HEK293 (cell line): ENCODE measurements around the gene ZNF664.

Experiments used
- CTCF ChIA-PET: fragments of 350-600 bp; formaldehyde crosslinking; extraction: SDS; loops from one replicate; lab custom pipeline; 2021; ENCODE audit warnings: antibody characterized with exemption; lab: Yijun Ruan, JAX
- POLR2A ChIA-PET: fragments of 300-600 bp; formaldehyde crosslinking; extraction: SDS; loops from one replicate; lab custom pipeline; 2020; ENCODE audit warnings: antibody characterized with exemption, inconsistent platforms; lab: Yijun Ruan, JAX
- H3K27ac ChIP-seq: fragments of 200-500 bp; sonication (Bioruptor generic); 2 replicates; pipeline ENCODE4 v1.5.1; 2014; ENCODE audit warnings: low read depth, low read length, control low read depth, inconsistent platforms; ENCODE audit errors: extremely low read depth
- H3K36me3 ChIP-seq, 2 experiments: fragments of 200-500 bp in 1 of 2; sonication (Bioruptor generic) in 1 of 2; 1 replicate in 1 of 2; 2 replicates in 1 of 2; pipeline ENCODE4 v1.5.1; 2014 to 2017; ENCODE audit warnings: inconsistent platforms in 2 of 2, low read length in 2 of 2; ENCODE audit not compliant: control insufficient read depth in 2 of 2, insufficient read depth in 1 of 2
- H3K4me1 ChIP-seq: fragments of 200-500 bp; sonication (Bioruptor generic); 2 replicates; pipeline ENCODE4 v1.5.1; 2014; ENCODE audit warnings: mild to moderate bottlenecking, low read length, inconsistent platforms; ENCODE audit not compliant: control insufficient read depth, insufficient read depth
- H3K4me3 ChIP-seq: 2 replicates; pipeline ENCODE4 v1.5.1; 2011; ENCODE audit warnings: low read depth, mild to moderate bottlenecking, control low read depth, low read length, moderate library complexity
- H3K9me3 ChIP-seq: fragments of 200-500 bp; sonication (Bioruptor generic); 2 replicates; pipeline ENCODE4 v1.5.1; 2014; ENCODE audit warnings: low read depth, low read length, inconsistent platforms; ENCODE audit not compliant: control insufficient read depth, insufficient read depth
- BCL11B ChIP-seq: fragments of 450-650 bp; formaldehyde crosslinking; IDR thresholded peaks from 2 replicates; pipeline ENCODE4 v1.5.1; 2016; ENCODE audit warnings: low read depth, missing biosample characterization, missing genetic modification characterization
- EGR2 ChIP-seq: fragments of 450-650 bp; formaldehyde crosslinking; IDR thresholded peaks from 2 replicates; pipeline ENCODE4 v1.5.1; 2016; ENCODE audit warnings: low read depth, missing biosample characterization, missing genetic modification characterization
- MZF1 ChIP-seq: fragments of 450-650 bp; formaldehyde crosslinking; IDR thresholded peaks from 2 replicates; pipeline ENCODE4 v1.5.1; 2017; ENCODE audit warnings: missing biosample characterization, missing genetic modification characterization, borderline replicate concordance
- SP2 ChIP-seq: fragments of 450-650 bp; formaldehyde crosslinking; IDR thresholded peaks from 2 replicates; pipeline ENCODE4 v1.5.1; 2016; ENCODE audit warnings: missing biosample characterization, missing genetic modification characterization
- TRIM28 ChIP-seq: IDR thresholded peaks from 2 replicates; pipeline ENCODE4 v1.6.1; 2011; ENCODE audit warnings: low read length, control low read depth, borderline replicate concordance
- YY1 ChIP-seq: fragments of 450-650 bp; formaldehyde crosslinking; IDR thresholded peaks from 2 replicates; pipeline ENCODE4 v1.5.1; 2018; ENCODE audit warnings: missing biosample characterization, missing genetic modification characterization
- ZBTB21 ChIP-seq: fragments of 450-650 bp; formaldehyde crosslinking; IDR thresholded peaks from 2 replicates; pipeline ENCODE4 v1.5.1; 2017; ENCODE audit warnings: missing biosample characterization, missing genetic modification characterization
- ZFHX2 ChIP-seq: fragments of 450-650 bp; formaldehyde crosslinking; conservative IDR thresholded peaks from 2 replicates; pipeline ENCODE4 v1.5.1; 2016; ENCODE audit warnings: missing biosample characterization, missing genetic modification characterization
- ZNF114 ChIP-seq: fragments of 450-650 bp; formaldehyde crosslinking; IDR thresholded peaks from 2 replicates; pipeline ENCODE4 v1.5.0; 2017; ENCODE audit warnings: missing biosample characterization, missing genetic modification characterization
- ZNF132 ChIP-seq: fragments of 450-650 bp; formaldehyde crosslinking; IDR thresholded peaks from 2 replicates; pipeline ENCODE4 v1.5.1; 2017; ENCODE audit warnings: missing biosample characterization, missing genetic modification characterization, borderline replicate concordance
- ZNF214 ChIP-seq: fragments of 450-650 bp; formaldehyde crosslinking; IDR thresholded peaks from 2 replicates; pipeline ENCODE4 v1.5.1; 2017; ENCODE audit warnings: missing biosample characterization, mild to moderate bottlenecking, missing genetic modification characterization, borderline replicate concordance
- ZNF37A ChIP-seq: fragments of 450-650 bp; IDR thresholded peaks from 2 replicates; pipeline ENCODE4 v1.5.1; 2018; ENCODE audit warnings: missing biosample characterization, missing genetic modification characterization
- ZNF701 ChIP-seq: fragments of 450-650 bp; formaldehyde crosslinking; IDR thresholded peaks from 2 replicates; pipeline ENCODE4 v1.5.1; 2016; ENCODE audit warnings: missing biosample characterization, missing genetic modification characterization
- ZSCAN23 ChIP-seq: fragments of 450-650 bp; formaldehyde crosslinking; IDR thresholded peaks from 2 replicates; pipeline ENCODE4 v1.5.1; 2016; ENCODE audit warnings: missing biosample characterization, missing genetic modification characterization
- TF ChIP-seq, protein P1 (sequence below): fragments of 450-650 bp; formaldehyde crosslinking; IDR thresholded peaks from 2 replicates; pipeline ENCODE4 v1.5.1; 2017; ENCODE audit warnings: missing biosample characterization, missing genetic modification characterization
- TF ChIP-seq, protein P2 (sequence below): fragments of 450-650 bp; formaldehyde crosslinking; optimal IDR thresholded peaks from 2 replicates; pipeline ENCODE3; 2016; ENCODE audit warnings: missing biosample characterization, mild to moderate bottlenecking, missing genetic modification characterization
- TF ChIP-seq, protein P3 (sequence below): fragments of 450-650 bp; formaldehyde crosslinking; IDR thresholded peaks from 2 replicates; pipeline ENCODE4 v1.5.1; 2016; ENCODE audit warnings: missing biosample characterization, missing genetic modification characterization
- TF ChIP-seq, protein P4 (sequence below): fragments of 450-650 bp; formaldehyde crosslinking; IDR thresholded peaks from 2 replicates; pipeline ENCODE4 v1.5.1; 2017; ENCODE audit warnings: missing biosample characterization, mild to moderate bottlenecking, missing genetic modification characterization, moderate library complexity
- TF ChIP-seq, protein P5 (sequence below): fragments of 450-650 bp; formaldehyde crosslinking; IDR thresholded peaks from 2 replicates; pipeline ENCODE4 v1.5.1; 2016; ENCODE audit warnings: missing biosample characterization, missing genetic modification characterization
- TF ChIP-seq, protein P6 (sequence below): fragments of 450-650 bp; formaldehyde crosslinking; IDR thresholded peaks from 2 replicates; pipeline ENCODE4 v1.5.1; 2016; ENCODE audit warnings: missing biosample characterization, missing genetic modification characterization
- TF ChIP-seq, protein P7 (sequence below): fragments of 450-650 bp; formaldehyde crosslinking; IDR thresholded peaks from 2 replicates; pipeline ENCODE4 v1.5.1; 2016; ENCODE audit warnings: missing biosample characterization, missing genetic modification characterization

Gene ZNF664

DNA sequence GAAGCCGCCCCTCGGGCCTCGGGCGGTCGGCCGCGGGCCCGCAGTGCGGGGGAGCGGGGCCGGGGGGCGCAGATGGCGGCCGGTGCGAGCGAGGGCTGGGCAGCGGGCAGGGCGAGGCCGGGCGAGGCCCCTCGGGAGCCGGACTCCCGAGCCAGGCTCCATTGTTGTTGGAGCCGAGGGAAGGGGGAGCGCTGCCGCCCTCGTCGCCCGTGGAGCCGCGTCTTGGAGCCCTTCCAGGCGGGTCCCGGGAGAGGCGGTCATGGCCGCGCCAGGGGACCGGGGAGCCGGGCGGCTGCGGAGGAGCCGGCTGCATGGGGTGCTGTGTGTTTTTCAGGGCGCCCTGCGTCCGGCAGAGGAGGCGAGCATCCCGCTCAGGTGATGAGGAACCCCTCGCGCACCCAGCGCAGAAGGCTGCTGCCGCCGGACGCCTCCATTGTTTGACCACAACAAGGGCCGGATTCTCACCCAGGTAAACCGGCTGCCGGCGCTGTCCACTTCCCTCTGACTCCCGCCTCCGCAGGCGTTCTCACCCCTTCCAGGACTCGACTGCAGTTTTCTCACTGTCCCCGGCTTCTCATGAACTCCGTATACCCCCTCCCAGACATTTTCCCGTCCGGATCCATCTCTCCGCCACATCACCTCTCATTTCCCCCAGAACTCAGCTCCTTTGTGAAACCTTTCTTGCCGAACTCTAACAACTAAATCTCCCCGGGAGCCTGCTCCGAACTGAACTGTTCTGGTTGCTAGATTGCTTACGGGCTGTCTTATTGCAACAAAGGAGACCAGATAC, 732 bp downstream of the ZNF664 start (continued):
- TF ChIP-seq, protein P1, sequence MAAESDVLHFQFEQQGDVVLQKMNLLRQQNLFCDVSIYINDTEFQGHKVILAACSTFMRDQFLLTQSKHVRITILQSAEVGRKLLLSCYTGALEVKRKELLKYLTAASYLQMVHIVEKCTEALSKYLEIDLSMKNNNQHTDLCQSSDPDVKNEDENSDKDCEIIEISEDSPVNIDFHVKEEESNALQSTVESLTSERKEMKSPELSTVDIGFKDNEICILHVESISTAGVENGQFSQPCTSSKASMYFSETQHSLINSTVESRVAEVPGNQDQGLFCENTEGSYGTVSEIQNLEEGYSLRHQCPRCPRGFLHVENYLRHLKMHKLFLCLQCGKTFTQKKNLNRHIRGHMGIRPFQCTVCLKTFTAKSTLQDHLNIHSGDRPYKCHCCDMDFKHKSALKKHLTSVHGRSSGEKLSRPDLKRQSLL, result 0 out of 2 replicates have a peak, but pooled peaks have one; percentile 11
- TF ChIP-seq, protein P2, sequence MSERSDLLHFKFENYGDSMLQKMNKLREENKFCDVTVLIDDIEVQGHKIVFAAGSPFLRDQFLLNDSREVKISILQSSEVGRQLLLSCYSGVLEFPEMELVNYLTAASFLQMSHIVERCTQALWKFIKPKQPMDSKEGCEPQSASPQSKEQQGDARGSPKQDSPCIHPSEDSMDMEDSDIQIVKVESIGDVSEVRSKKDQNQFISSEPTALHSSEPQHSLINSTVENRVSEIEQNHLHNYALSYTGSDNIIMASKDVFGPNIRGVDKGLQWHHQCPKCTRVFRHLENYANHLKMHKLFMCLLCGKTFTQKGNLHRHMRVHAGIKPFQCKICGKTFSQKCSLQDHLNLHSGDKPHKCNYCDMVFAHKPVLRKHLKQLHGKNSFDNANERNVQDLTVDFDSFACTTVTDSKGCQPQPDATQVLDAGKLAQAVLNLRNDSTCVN (tag by site-specific recombination), result peak; percentile 65
- no peak for TF ChIP-seq ZNF214 (tag by site-specific recombination)
- no peak for TF ChIP-seq ZNF114
- no peak for TF ChIP-seq MZF1 (tag by site-specific recombination)
- TF ChIP-seq, protein P3, sequence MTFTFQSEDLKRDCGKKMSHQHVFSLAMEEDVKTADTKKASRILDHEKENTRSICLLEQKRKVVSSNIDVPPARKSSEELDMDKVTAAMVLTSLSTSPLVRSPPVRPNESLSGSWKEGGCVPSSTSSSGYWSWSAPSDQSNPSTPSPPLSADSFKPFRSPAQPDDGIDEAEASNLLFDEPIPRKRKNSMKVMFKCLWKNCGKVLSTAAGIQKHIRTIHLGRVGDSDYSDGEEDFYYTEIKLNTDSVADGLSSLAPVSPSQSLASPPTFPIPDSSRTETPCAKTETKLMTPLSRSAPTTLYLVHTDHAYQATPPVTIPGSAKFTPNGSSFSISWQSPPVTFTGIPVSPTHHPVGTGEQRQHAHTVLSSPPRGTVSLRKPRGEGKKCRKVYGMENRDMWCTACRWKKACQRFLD (tag by site-specific recombination), result no peak
- TF ChIP-seq, protein P4, sequence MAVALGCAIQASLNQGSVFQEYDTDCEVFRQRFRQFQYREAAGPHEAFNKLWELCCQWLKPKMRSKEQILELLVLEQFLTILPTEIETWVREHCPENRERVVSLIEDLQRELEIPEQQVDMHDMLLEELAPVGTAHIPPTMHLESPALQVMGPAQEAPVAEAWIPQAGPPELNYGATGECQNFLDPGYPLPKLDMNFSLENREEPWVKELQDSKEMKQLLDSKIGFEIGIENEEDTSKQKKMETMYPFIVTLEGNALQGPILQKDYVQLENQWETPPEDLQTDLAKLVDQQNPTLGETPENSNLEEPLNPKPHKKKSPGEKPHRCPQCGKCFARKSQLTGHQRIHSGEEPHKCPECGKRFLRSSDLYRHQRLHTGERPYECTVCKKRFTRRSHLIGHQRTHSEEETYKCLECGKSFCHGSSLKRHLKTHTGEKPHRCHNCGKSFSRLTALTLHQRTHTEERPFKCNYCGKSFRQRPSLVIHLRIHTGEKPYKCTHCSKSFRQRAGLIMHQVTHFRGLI (tag by site-specific recombination), result 0 out of 2 replicates have a peak, but pooled peaks have one; percentile 12
- TF ChIP-seq, protein P5, sequence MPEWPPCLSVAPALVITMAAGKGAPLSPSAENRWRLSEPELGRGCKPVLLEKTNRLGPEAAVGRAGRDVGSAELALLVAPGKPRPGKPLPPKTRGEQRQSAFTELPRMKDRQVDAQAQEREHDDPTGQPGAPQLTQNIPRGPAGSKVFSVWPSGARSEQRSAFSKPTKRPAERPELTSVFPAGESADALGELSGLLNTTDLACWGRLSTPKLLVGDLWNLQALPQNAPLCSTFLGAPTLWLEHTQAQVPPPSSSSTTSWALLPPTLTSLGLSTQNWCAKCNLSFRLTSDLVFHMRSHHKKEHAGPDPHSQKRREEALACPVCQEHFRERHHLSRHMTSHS, result no peak

DNA sequence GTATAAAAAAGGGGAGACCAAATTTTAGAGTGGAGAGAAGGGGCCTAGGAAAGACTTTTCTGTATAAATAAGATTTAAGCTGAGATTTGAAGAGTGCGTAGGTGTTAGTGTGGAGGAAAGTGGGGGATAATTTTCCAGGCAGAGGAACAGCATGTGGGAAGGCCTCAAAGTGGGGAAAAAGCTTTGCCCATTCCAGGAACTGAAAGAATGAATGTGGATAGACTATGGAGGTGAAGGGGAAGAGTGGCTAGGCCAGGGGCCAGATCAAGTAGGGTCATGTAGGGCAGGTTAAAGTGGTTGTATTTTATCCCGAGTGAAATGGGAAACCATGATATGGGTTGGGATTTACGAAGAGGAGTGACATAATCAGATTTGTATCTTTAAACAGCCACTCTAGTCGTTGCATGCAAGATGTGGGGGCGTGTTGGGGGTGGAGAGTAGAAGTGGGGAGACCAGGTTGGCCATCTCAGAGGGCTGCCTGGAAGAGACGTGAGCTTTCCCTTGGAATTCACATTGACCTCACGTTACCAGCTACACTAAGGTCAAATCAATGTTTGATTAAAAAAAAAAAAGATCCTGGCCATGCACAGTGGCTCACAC, 3.3 kb downstream of the ZNF664 start:
- peaks cover 7% of the 10 kb centered on the region for H3K4me1 ChIP-seq
- CTCF ChIA-PET, result interaction anchor here (0.6 to 1.6 kb wide), 4 partner anchors 8 to 797 kb away, joined by 3 to 5 read pairs (median 4); no protein-coding TSS in a partner anchor
- no peaks in the 10 kb centered on the region for H3K9me3 ChIP-seq
- peaks cover 30 to 35% of the 10 kb centered on the region in 2 experiments for H3K36me3 ChIP-seq
- no peak overlapping the region for H3K4me3 ChIP-seq
- POLR2A ChIA-PET, result no interaction called here
- no peak overlapping the region for H3K27ac ChIP-seq
- TF ChIP-seq, protein P6, sequence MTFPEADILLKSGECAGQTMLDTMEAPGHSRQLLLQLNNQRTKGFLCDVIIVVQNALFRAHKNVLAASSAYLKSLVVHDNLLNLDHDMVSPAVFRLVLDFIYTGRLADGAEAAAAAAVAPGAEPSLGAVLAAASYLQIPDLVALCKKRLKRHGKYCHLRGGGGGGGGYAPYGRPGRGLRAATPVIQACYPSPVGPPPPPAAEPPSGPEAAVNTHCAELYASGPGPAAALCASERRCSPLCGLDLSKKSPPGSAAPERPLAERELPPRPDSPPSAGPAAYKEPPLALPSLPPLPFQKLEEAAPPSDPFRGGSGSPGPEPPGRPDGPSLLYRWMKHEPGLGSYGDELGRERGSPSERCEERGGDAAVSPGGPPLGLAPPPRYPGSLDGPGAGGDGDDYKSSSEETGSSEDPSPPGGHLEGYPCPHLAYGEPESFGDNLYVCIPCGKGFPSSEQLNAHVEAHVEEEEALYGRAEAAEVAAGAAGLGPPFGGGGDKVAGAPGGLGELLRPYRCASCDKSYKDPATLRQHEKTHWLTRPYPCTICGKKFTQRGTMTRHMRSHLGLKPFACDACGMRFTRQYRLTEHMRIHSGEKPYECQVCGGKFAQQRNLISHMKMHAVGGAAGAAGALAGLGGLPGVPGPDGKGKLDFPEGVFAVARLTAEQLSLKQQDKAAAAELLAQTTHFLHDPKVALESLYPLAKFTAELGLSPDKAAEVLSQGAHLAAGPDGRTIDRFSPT (tag by site-specific recombination), result no peak
- TF ChIP-seq ZBTB21 (no peak), YY1 (tag by site-specific recombination) (no peak), ZFHX2 (tag by site-specific recombination) (peak; percentile 82), EGR2 (tag by site-specific recombination) (peak; percentile 82), SP2 (tag by site-specific recombination) (no peak), ZNF37A (tag by site-specific recombination) (no peak), BCL11B (tag by site-specific recombination) (no peak), ZSCAN23 (tag by site-specific recombination) (no peak), ZNF132 (tag by site-specific recombination) (no peak), TRIM28 (no peak), ZNF701 (tag by site-specific recombination) (no peak)
- TF ChIP-seq, protein P7, sequence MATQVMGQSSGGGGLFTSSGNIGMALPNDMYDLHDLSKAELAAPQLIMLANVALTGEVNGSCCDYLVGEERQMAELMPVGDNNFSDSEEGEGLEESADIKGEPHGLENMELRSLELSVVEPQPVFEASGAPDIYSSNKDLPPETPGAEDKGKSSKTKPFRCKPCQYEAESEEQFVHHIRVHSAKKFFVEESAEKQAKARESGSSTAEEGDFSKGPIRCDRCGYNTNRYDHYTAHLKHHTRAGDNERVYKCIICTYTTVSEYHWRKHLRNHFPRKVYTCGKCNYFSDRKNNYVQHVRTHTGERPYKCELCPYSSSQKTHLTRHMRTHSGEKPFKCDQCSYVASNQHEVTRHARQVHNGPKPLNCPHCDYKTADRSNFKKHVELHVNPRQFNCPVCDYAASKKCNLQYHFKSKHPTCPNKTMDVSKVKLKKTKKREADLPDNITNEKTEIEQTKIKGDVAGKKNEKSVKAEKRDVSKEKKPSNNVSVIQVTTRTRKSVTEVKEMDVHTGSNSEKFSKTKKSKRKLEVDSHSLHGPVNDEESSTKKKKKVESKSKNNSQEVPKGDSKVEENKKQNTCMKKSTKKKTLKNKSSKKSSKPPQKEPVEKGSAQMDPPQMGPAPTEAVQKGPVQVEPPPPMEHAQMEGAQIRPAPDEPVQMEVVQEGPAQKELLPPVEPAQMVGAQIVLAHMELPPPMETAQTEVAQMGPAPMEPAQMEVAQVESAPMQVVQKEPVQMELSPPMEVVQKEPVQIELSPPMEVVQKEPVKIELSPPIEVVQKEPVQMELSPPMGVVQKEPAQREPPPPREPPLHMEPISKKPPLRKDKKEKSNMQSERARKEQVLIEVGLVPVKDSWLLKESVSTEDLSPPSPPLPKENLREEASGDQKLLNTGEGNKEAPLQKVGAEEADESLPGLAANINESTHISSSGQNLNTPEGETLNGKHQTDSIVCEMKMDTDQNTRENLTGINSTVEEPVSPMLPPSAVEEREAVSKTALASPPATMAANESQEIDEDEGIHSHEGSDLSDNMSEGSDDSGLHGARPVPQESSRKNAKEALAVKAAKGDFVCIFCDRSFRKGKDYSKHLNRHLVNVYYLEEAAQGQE (tag by site-specific recombination), result no peak
